Measurements from ENCODE around the gene MRPL3. TPM values are rescaled to one million over a fixed set of nuclear protein-coding genes. Genes with fewer than 3 reads are reported as not detected.

MRPL3 gene
- total and polyA plus RNA-seq, 9 donors: 57.2 to 91.8 (median 70.1) TPM

GRCh38 chr3:131439084-131439483, 63.7 kb downstream of the MRPL3 start:
- Histone ChIP-seq H3K4me1 (ENCODE audit: insufficient read depth) (no peaks in the 10 kb centered on the region), H3K4me3 (no peak overlapping the region), H3K9me3 (no peaks in the 10 kb centered on the region), H3K27ac (no peak overlapping the region), H3K36me3 (no peaks in the 10 kb centered on the region), H3K27me3 (no peaks in the 10 kb centered on the region)
- TF ChIP-seq POLR2A (IDR thresholded peaks at IDR 0.05) (no peak), EP300 (IDR thresholded peaks at IDR 0.05) (no peak), CTCF (IDR thresholded peaks at IDR 0.05) (no peak)
- DNase-seq: no peak
- intact Hi-C loops (cut with DNase I): no loop called here
- WGBS, 3 donors: 67 to 89% (median 81%) methylated on average over 1 of the region's 1 CpG

- no peak overlapping the region for H3K27ac ChIP-seq
- H3K9me3 ChIP-seq: no peaks in the 10 kb centered on the region
- 94 to 100% (median 100%) methylated on average over 1 of the region's 1 CpG for WGBS, 3 donors
- no peaks in the 10 kb centered on the region for H3K36me3 ChIP-seq
- H3K27me3 ChIP-seq: no peaks in the 10 kb centered on the region
- DNase-seq: no peak
- no peaks in the 10 kb centered on the region for H3K4me1 ChIP-seq (ENCODE audit: insufficient read depth)
- H3K4me3 ChIP-seq: no peak overlapping the region
- TF ChIP-seq CTCF (IDR thresholded peaks at IDR 0.05) (no peak), POLR2A (IDR thresholded peaks at IDR 0.05) (no peak), EP300 (IDR thresholded peaks at IDR 0.05) (no peak)
- intact Hi-C loops (cut with DNase I): no loop called here
These were observed 67.8 kb downstream of the MRPL3 start for GRCh38 chr3:131435000-131435399.

GRCh38 chr3:131432441-131432840, 70.3 kb downstream of the MRPL3 start:
- no peak for DNase-seq
- TF ChIP-seq EP300 (IDR thresholded peaks at IDR 0.05): no peak
- TF ChIP-seq POLR2A (IDR thresholded peaks at IDR 0.05): no peak
- no peak for TF ChIP-seq CTCF (IDR thresholded peaks at IDR 0.05)
- 59 to 69% (median 67%) methylated on average over 3 of the region's 3 CpGs for WGBS, 3 donors
- Histone ChIP-seq H3K36me3 (no peaks in the 10 kb centered on the region), H3K27ac (no peak overlapping the region), H3K27me3 (no peaks in the 10 kb centered on the region), H3K4me1 (ENCODE audit: insufficient read depth) (no peaks in the 10 kb centered on the region), H3K4me3 (no peak overlapping the region), H3K9me3 (no peaks in the 10 kb centered on the region)
- intact Hi-C loops (cut with DNase I): no loop called here

- Histone ChIP-seq H3K4me3 (no peak overlapping the region), H3K4me1 (ENCODE audit: insufficient read depth) (no peaks in the 10 kb centered on the region), H3K27me3 (no peaks in the 10 kb centered on the region), H3K36me3 (no peaks in the 10 kb centered on the region), H3K27ac (no peak overlapping the region), H3K9me3 (no peaks in the 10 kb centered on the region)
- no peak for TF ChIP-seq POLR2A (IDR thresholded peaks at IDR 0.05)
- no peak for TF ChIP-seq CTCF (IDR thresholded peaks at IDR 0.05)
- no peak for TF ChIP-seq EP300 (IDR thresholded peaks at IDR 0.05)
- DNase-seq: no peak
- WGBS, 3 donors: 70 to 79% (median 78%) methylated on average over 5 of the region's 5 CpGs
- intact Hi-C loops (cut with DNase I): no loop called here
These were observed 71.0 kb downstream of the MRPL3 start for GRCh38 chr3:131431754-131432153.

- no peak for DNase-seq
- 41 to 59% (median 47%) methylated on average over 2 of the region's 2 CpGs for WGBS, 3 donors
- Histone ChIP-seq H3K4me3 (no peak overlapping the region), H3K36me3 (no peaks in the 10 kb centered on the region), H3K9me3 (no peaks in the 10 kb centered on the region), H3K27me3 (no peaks in the 10 kb centered on the region), H3K27ac (no peak overlapping the region), H3K4me1 (ENCODE audit: insufficient read depth) (no peaks in the 10 kb centered on the region)
- TF ChIP-seq CTCF (IDR thresholded peaks at IDR 0.05): no peak
- TF ChIP-seq POLR2A (IDR thresholded peaks at IDR 0.05): no peak
- TF ChIP-seq EP300 (IDR thresholded peaks at IDR 0.05): no peak
- intact Hi-C loops (cut with DNase I): no loop called here
These were observed 75.5 kb downstream of the MRPL3 start for GRCh38 chr3:131427226-131427625.

Measured in ovary (tissue), 9 donors.